H9 (cell line): ENCODE results near the gene RUNX1. TPM values are rescaled to one million over a fixed set of nuclear protein-coding genes. Genes with fewer than 3 reads are reported as not detected.

Experiments used
- DNase-seq: peaks from one replicate; pipeline ENCODE4 v3.0.0-alpha.2; 2017
- H2AFZ ChIP-seq: one replicate; pipeline ENCODE4 v1.6.1; 2013; ENCODE audit warnings: mild to moderate bottlenecking, low read length, control low read depth, moderate library complexity
- H2AK5ac ChIP-seq: 2 replicates; pipeline ENCODE4 v1.6.1; 2013; ENCODE audit warnings: low read length, control low read depth, mixed read lengths; ENCODE audit not compliant: insufficient read length
- H2BK120ac ChIP-seq: one replicate; pipeline ENCODE4 v1.6.1; 2013; ENCODE audit warnings: low read depth, mild to moderate bottlenecking, low read length, control low read depth, inconsistent platforms; ENCODE audit not compliant: poor library complexity, severe bottlenecking
- H2BK12ac ChIP-seq: 2 replicates; pipeline ENCODE4 v1.6.1; 2013; ENCODE audit warnings: low read length, control low read depth, mixed read lengths, low read depth; ENCODE audit not compliant: insufficient read length
- H2BK15ac ChIP-seq: 2 replicates; pipeline ENCODE4 v1.6.1; 2013; ENCODE audit warnings: low read depth, low read length, control low read depth
- H2BK20ac ChIP-seq: one replicate; pipeline ENCODE4 v1.6.1; 2013; ENCODE audit warnings: low read depth, mild to moderate bottlenecking, low read length, control low read depth, inconsistent platforms; ENCODE audit not compliant: poor library complexity, severe bottlenecking
- H2BK5ac ChIP-seq: 2 replicates; pipeline ENCODE4 v1.6.1; 2013; ENCODE audit warnings: low read length, control low read depth, mixed read lengths; ENCODE audit not compliant: insufficient read length
- H3K14ac ChIP-seq: 2 replicates; pipeline ENCODE4 v1.6.1; 2013; ENCODE audit warnings: low read length, control low read depth; ENCODE audit not compliant: insufficient read depth
- H3K18ac ChIP-seq: 2 replicates; pipeline ENCODE4 v1.6.1; 2013; ENCODE audit warnings: low read depth, mild to moderate bottlenecking, mixed read lengths, low read length, control low read depth; ENCODE audit not compliant: insufficient read length
- H3K23ac ChIP-seq: 2 replicates; pipeline ENCODE4 v1.6.1; 2013; ENCODE audit warnings: low read length, control low read depth, mixed read lengths, low read depth; ENCODE audit not compliant: insufficient read length
- H3K23me2 ChIP-seq: 2 replicates; pipeline ENCODE4 v1.6.1; 2013; ENCODE audit warnings: low read depth, mild to moderate bottlenecking, mixed read lengths, low read length, control low read depth; ENCODE audit not compliant: insufficient read length, poor library complexity, severe bottlenecking
- H3K27ac ChIP-seq: 2 replicates; pipeline ENCODE4 v1.5.1; 2013; ENCODE audit warnings: low read length, control low read depth, mixed read lengths, low read depth; ENCODE audit not compliant: insufficient read length
- H3K27me3 ChIP-seq: 2 replicates; pipeline ENCODE4 v1.6.1; 2013; ENCODE audit warnings: low read length, control low read depth, inconsistent platforms; ENCODE audit not compliant: insufficient read depth
- H3K4ac ChIP-seq: 2 replicates; pipeline ENCODE4 v1.6.1; 2013; ENCODE audit warnings: low read depth, mild to moderate bottlenecking, control low read depth, inconsistent platforms, low read length, moderate library complexity
- H3K4me1 ChIP-seq: 2 replicates; pipeline ENCODE4 v1.6.1; 2013; ENCODE audit warnings: low read length, control low read depth, inconsistent platforms; ENCODE audit not compliant: insufficient read depth
- H3K4me2 ChIP-seq: 2 replicates; pipeline ENCODE4 v1.6.1; 2013; ENCODE audit warnings: low read length, control low read depth, mixed read lengths; ENCODE audit not compliant: insufficient read length, insufficient read depth
- H3K56ac ChIP-seq: 2 replicates; pipeline ENCODE4 v1.6.1; 2013; ENCODE audit warnings: low read depth, mild to moderate bottlenecking, mixed read lengths, low read length, control low read depth; ENCODE audit not compliant: insufficient read length
- H3K79me1 ChIP-seq: 2 replicates; pipeline ENCODE4 v1.6.1; 2013; ENCODE audit warnings: low read depth, mild to moderate bottlenecking, moderate library complexity, low read length, control low read depth, inconsistent platforms; ENCODE audit not compliant: insufficient read depth, poor library complexity, severe bottlenecking
- H3K79me2 ChIP-seq: 2 replicates; pipeline ENCODE4 v1.6.1; 2013; ENCODE audit warnings: low read length, control low read depth, inconsistent platforms; ENCODE audit not compliant: insufficient read depth
- H3K9ac ChIP-seq: 2 replicates; pipeline ENCODE4 v1.6.1; 2013; ENCODE audit warnings: low read length, control low read depth, mixed read lengths; ENCODE audit not compliant: insufficient read length; ENCODE audit errors: extremely low read depth
- H3K9me3 ChIP-seq: one replicate; pipeline ENCODE4 v1.6.1; 2013; ENCODE audit warnings: low read depth, low read length, inconsistent platforms; ENCODE audit not compliant: control insufficient read depth
- H3T11ph ChIP-seq: one replicate; pipeline ENCODE4 v1.6.1; 2013; ENCODE audit warnings: mild to moderate bottlenecking, low read length, control low read depth, inconsistent platforms
- H4K20me1 ChIP-seq: one replicate; pipeline ENCODE4 v1.6.1; 2013; ENCODE audit not compliant: control insufficient read depth, insufficient read length, insufficient read depth
- H4K5ac ChIP-seq: 2 replicates; pipeline ENCODE4 v1.6.1; 2013; ENCODE audit warnings: low read depth, mild to moderate bottlenecking, mixed read lengths, low read length, control low read depth; ENCODE audit not compliant: insufficient read length
- H4K8ac ChIP-seq: replicated peaks from 2 replicates; pipeline ENCODE4 v1.6.1; 2013; ENCODE audit warnings: low read length, control low read depth, mixed read lengths, low read depth; ENCODE audit not compliant: insufficient read length
- H4K91ac ChIP-seq: 2 replicates; pipeline ENCODE4 v1.6.1; 2013; ENCODE audit warnings: low read depth, mild to moderate bottlenecking, moderate library complexity, mixed read lengths, low read length, control low read depth; ENCODE audit not compliant: insufficient read length
- H3K27ac Mint-ChIP-seq, 3 experiments: 2 replicates in 2 of 3; 3 replicates in 1 of 3; pipeline ENCODE4 v1.8.0; 2020 to 2021; ENCODE audit warnings: mixed read lengths in 3 of 3, mild to moderate bottlenecking in 1 of 3, moderate library complexity in 1 of 3
- H3K27me3 Mint-ChIP-seq: 2 replicates; pipeline ENCODE4 v1.8.0; 2021; ENCODE audit warnings: low read depth, mild to moderate bottlenecking, moderate library complexity, mixed read lengths
- H3K36me3 Mint-ChIP-seq, 3 experiments: 2 replicates in 2 of 3; 3 replicates in 1 of 3; pipeline ENCODE4 v1.8.0; 2020 to 2021; ENCODE audit warnings: low read depth in 3 of 3, mixed read lengths in 3 of 3; ENCODE audit not compliant: insufficient read depth in 1 of 3
- H3K4me1 Mint-ChIP-seq, 2 experiments: 2 replicates each; pipeline ENCODE4 v1.8.0; 2020; ENCODE audit warnings: mixed read lengths in 2 of 2
- H3K4me3 Mint-ChIP-seq, 2 experiments: 2 replicates in 1 of 2; 3 replicates in 1 of 2; pipeline ENCODE4 v1.8.0; 2020 to 2021; ENCODE audit warnings: mild to moderate bottlenecking in 2 of 2, mixed read lengths in 2 of 2, moderate library complexity in 1 of 2
- H3K9me3 Mint-ChIP-seq, 2 experiments: 2 replicates in 1 of 2; 3 replicates in 1 of 2; pipeline ENCODE4 v1.8.0; 2020; ENCODE audit warnings: mild to moderate bottlenecking in 2 of 2, mixed read lengths in 2 of 2, moderate library complexity in 1 of 2
- WGBS: extraction: QIAGEN DNeasy Blood & Tissue Kit; methylation state at CpG from one replicate; pipeline ENCODE4 v1.1.7; 2013; ENCODE audit warnings: missing lambda C conversion rate, low lambda C conversion rate, mixed read lengths; ENCODE audit not compliant: insufficient read length; ENCODE audit errors: extremely low coverage; 5-methylcytosine and 5-hydroxymethylcytosine counted together
- total RNA-seq: library from RNA; stranded (reverse); gene quantifications from 2 replicates; pipeline ENCODE4 v1.2.1, GENCODE V29; 2021
- TF ChIP-seq, protein P1 (sequence below): fragments of 200-600 bp; sonication (generic); conservative IDR thresholded peaks from 3 replicates; pipeline ENCODE4 v1.8.0; 2021; ENCODE audit warnings: antibody characterized with exemption, mild to moderate bottlenecking

Gene RUNX1
- total RNA-seq, 1 experiment from 2014 or later = 0.72 TPM

DNA sequence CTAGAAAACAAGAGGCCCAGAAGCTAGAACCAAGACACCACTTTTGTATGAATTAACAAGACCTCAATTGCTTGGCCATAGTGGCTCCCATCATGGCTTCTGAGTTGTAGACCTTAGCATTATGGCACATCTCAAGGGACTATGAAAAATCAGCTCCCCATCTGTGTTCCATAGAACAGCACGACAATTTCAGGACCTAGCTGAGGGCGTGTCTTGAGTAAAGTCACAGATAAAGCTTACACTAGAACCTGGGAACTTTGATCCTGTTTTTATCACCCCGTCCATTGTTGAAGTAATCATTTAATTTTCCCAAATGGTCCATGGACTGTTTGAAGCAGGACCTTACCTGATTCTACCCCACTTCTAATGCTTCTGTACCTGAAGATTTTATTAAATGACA is 44.8 kb downstream of the RUNX1 start:
- Histone ChIP-seq H3K23ac (no peak overlapping the region), H4K91ac (no peak overlapping the region), H2AK5ac (no peak overlapping the region), H3K4me2 (no peak overlapping the region), H3K18ac (no peak overlapping the region), H3K27me3 (no peaks in the 10 kb centered on the region), H4K8ac (no peak overlapping the region), H2BK120ac (no peak overlapping the region), H3T11ph (no peak overlapping the region), H4K5ac (no peak overlapping the region), H2BK20ac (no peak overlapping the region), H4K20me1 (no peaks in the 10 kb centered on the region), H3K27ac (no peak overlapping the region), H3K56ac (no peak overlapping the region), H3K4me1 (no peaks in the 10 kb centered on the region), H2BK5ac (no peak overlapping the region), H2AFZ (no peak overlapping the region), H3K79me2 (no peaks in the 10 kb centered on the region; the same call in 1 of the 2 replicates), H3K9ac (no peak overlapping the region), H3K23me2 (no peaks in the 10 kb centered on the region), H3K4ac (no peak overlapping the region), H3K9me3 (no peaks in the 10 kb centered on the region), H3K79me1 (no peaks in the 10 kb centered on the region), H2BK15ac (no peak overlapping the region), H3K14ac (no peak overlapping the region), H2BK12ac (no peak overlapping the region)
- Mint-ChIP-seq H3K27me3 (peaks cover 8% of the 10 kb centered on the region; the same call in 1 of the 2 replicates), H3K4me1 (no peaks in the 10 kb centered on the region), H3K36me3 (peaks cover 0 to 3% (median 0%) of the 10 kb centered on the region in 3 experiments; a peak in 1 of 7 replicates), H3K9me3 (0 out of 5 replicates have a peak, but pooled peaks cover 0 to 2% of the 10 kb centered on the region in 2 experiments), H3K4me3 (no peak overlapping the region), H3K27ac (no peak overlapping the region)
- TF ChIP-seq, protein P1, sequence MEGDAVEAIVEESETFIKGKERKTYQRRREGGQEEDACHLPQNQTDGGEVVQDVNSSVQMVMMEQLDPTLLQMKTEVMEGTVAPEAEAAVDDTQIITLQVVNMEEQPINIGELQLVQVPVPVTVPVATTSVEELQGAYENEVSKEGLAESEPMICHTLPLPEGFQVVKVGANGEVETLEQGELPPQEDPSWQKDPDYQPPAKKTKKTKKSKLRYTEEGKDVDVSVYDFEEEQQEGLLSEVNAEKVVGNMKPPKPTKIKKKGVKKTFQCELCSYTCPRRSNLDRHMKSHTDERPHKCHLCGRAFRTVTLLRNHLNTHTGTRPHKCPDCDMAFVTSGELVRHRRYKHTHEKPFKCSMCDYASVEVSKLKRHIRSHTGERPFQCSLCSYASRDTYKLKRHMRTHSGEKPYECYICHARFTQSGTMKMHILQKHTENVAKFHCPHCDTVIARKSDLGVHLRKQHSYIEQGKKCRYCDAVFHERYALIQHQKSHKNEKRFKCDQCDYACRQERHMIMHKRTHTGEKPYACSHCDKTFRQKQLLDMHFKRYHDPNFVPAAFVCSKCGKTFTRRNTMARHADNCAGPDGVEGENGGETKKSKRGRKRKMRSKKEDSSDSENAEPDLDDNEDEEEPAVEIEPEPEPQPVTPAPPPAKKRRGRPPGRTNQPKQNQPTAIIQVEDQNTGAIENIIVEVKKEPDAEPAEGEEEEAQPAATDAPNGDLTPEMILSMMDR = no peak
- no peak for DNase-seq
- WGBS = no CpG with 5 or more reads among the region's 3 CpGs
